Activated CD8-positive, alpha-beta T cell treated with anti-CD3 and anti-CD28 coated beads for 36 hours (primary cell): ENCODE measurements around the gene ARHGAP4. TPM values are rescaled to one million over a fixed set of nuclear protein-coding genes. Genes with fewer than 3 reads are reported as not detected.

Experiments used
- ATAC-seq: fragments of 200-7000 bp; cut with Tn5 transposase; one replicate; pipeline ENCODE4 v1.10.0; 2021; ENCODE audit warnings: mild to moderate bottlenecking, moderate library complexity
- CTCF ChIA-PET: fragments of 350-600 bp; sonication (Branson Sonifier 250); formaldehyde crosslinking; loops from one replicate; lab custom pipeline; 2021; ENCODE audit warnings: antibody characterized with exemption; lab: Charles Lee
- POLR2A ChIA-PET: fragments of 350-600 bp; sonication (Branson Sonifier 250); formaldehyde crosslinking; loops from one replicate; lab custom pipeline; 2021; ENCODE audit warnings: antibody characterized with exemption; lab: Charles Lee
- DNase-seq: peaks from one replicate; pipeline ENCODE4 v3.0.0-alpha.2; 2020
- H3K27ac Mint-ChIP-seq: one replicate; pipeline ENCODE4 v1.8.0; 2021; ENCODE audit warnings: mild to moderate bottlenecking, mixed read lengths
- H3K27me3 Mint-ChIP-seq: one replicate; pipeline ENCODE4 v1.8.0; 2021; ENCODE audit warnings: mixed read lengths
- H3K36me3 Mint-ChIP-seq: one replicate; pipeline ENCODE4 v1.8.0; 2021; ENCODE audit warnings: low read depth, mixed read lengths
- H3K4me1 Mint-ChIP-seq: one replicate; pipeline ENCODE4 v1.8.0; 2021; ENCODE audit warnings: low read depth, mixed read lengths
- H3K4me3 Mint-ChIP-seq: one replicate; pipeline ENCODE4 v1.8.0; 2021; ENCODE audit warnings: mild to moderate bottlenecking, moderate library complexity, mixed read lengths
- H3K9me3 Mint-ChIP-seq: one replicate; pipeline ENCODE4 v1.8.0; 2021; ENCODE audit warnings: mixed read lengths
- intact Hi-C: fragments of 100-400 bp; cut with micrococcal nuclease; formaldehyde crosslinking; loops from one replicate; pipeline ENCODE4 v1.10.0; 2022
- total RNA-seq, 2 experiments: library from RNA; stranded (reverse); gene quantifications; one replicate each; pipeline ENCODE4 v1.2.3, GENCODE V29; 2021
- TF ChIP-seq, protein P1 (sequence below): fragments of 200-600 bp; IDR thresholded peaks from one replicate; pipeline ENCODE4 v1.8.0; 2022; ENCODE audit warnings: antibody characterized with exemption, mild to moderate bottlenecking

The ARHGAP4 gene
- total RNA-seq, 2 experiments from 2014 or later: 128 to 130 TPM

DNA sequence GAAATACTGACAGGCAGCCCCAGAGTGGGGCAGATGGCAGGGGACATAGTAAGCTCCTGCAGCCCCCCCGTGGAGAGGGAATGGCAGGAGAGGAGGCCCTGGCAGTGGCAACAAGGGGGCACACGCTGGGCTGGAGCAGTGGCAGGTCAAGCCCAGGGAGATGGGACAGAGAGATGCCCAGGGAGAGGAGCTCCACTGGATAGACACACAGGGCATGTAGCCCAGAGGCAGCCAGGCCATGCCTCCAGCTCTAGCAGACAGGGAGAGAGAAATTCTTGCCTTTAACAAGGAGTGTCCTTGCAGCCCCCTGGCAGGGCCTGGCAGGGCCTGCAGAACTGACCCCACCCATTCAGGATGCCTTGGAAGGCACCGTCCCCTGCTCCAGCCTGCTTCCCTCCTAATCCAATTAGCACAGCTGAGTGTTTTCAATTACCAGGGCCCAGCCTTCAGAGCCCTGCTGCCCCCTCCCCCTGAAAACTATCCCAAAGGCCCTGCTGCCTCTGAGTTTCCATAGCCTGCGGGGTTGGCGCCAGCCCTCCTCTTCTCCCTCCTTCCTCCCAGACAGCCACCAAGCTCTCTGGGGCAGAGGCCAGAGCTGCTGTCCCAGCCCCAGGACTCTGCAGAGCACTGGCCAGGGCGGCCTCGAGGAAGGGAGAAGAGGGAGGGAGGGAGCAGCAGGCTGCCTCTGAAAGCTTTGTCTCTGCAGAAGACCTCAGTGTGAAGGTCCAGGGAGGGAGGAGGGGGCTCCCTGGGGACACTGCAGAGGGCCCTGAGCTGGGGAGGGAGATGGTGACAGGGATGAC is 52.6 kb downstream of the ARHGAP4 start:
- CTCF ChIA-PET: interaction anchor here (1.5 kb wide), 1 partner anchor 30 kb away, joined by 3 read pairs; no protein-coding TSS in a partner anchor
- POLR2A ChIA-PET: interaction anchor here (0.6 kb wide), 1 partner anchor 63 kb away, joined by 3 read pairs; no protein-coding TSS in a partner anchor
- Mint-ChIP-seq H3K9me3 (no peaks in the 10 kb centered on the region), H3K4me3 (no peak overlapping the region), H3K27ac (no peak overlapping the region), H3K36me3 (no peaks in the 10 kb centered on the region), H3K27me3 (peaks cover 13% of the 10 kb centered on the region), H3K4me1 (peaks cover 8% of the 10 kb centered on the region)
- ATAC-seq (no peak), DNase-seq (no peak)
- TF ChIP-seq, protein P1, sequence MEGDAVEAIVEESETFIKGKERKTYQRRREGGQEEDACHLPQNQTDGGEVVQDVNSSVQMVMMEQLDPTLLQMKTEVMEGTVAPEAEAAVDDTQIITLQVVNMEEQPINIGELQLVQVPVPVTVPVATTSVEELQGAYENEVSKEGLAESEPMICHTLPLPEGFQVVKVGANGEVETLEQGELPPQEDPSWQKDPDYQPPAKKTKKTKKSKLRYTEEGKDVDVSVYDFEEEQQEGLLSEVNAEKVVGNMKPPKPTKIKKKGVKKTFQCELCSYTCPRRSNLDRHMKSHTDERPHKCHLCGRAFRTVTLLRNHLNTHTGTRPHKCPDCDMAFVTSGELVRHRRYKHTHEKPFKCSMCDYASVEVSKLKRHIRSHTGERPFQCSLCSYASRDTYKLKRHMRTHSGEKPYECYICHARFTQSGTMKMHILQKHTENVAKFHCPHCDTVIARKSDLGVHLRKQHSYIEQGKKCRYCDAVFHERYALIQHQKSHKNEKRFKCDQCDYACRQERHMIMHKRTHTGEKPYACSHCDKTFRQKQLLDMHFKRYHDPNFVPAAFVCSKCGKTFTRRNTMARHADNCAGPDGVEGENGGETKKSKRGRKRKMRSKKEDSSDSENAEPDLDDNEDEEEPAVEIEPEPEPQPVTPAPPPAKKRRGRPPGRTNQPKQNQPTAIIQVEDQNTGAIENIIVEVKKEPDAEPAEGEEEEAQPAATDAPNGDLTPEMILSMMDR: no peak
- intact Hi-C loops: no loop called here

DNA sequence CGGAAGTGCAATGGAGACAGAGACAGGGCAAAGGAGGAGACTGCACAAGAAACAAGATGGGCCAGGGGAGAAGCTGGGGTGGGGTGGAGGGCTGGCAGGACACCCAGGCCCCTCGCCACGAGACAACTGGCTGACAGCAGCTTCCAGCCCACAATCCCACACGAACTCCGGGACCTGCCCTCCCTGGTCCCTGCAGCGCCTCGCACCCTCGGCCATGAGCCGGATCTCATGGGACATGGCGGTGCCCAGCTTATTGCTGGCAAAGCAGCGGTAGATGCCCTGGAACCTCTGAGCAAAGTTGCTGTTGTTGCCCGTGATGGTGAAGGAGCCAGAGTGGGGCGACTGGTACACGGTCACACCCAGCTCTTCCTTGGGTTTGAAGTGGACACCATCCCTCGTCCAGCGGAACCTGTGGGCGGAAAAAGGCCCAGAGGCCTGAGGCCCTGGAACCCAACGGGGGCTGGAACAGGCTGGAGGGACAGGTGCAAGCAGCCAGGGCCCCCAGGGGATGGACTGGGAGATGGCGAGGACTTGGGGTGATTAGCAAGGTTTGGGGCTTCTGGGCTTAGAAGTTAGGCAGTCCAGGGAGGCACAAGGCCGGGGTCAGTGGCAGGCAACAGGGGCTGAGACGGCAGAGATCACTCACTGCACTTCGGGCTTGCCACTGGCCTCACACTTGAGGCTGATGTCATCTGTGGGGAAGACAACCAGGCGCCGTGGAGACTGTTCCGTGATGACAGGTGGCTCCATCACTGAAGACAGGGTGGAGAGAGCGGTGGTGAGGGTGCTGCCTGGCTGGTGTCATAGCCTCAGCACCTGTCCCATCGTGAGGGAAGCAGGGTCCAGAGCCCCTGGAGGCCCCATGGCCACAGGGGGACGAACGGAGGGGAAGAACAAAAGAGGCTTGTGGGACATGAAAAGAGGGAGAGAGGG is 53.9 kb downstream of the ARHGAP4 start:
- H3K27me3 Mint-ChIP-seq: peaks cover 5% of the 10 kb centered on the region
- TF ChIP-seq, protein P1: no peak
- ATAC-seq (no peak), DNase-seq (no peak)
- ChIA-PET POLR2A (interaction anchor here (0.8 kb wide), 1 partner anchor 11 kb away, joined by 3 read pairs; no protein-coding TSS in a partner anchor), CTCF (interaction anchor here (1.5 kb wide), 1 partner anchor 29 kb away, joined by 3 read pairs; no protein-coding TSS in a partner anchor)
- H3K4me1 Mint-ChIP-seq: no peaks in the 10 kb centered on the region
- H3K36me3 Mint-ChIP-seq: no peaks in the 10 kb centered on the region
- H3K27ac Mint-ChIP-seq: no peak overlapping the region
- H3K4me3 Mint-ChIP-seq: no peak overlapping the region
- intact Hi-C loops: no loop called here
- H3K9me3 Mint-ChIP-seq: no peaks in the 10 kb centered on the region

DNA sequence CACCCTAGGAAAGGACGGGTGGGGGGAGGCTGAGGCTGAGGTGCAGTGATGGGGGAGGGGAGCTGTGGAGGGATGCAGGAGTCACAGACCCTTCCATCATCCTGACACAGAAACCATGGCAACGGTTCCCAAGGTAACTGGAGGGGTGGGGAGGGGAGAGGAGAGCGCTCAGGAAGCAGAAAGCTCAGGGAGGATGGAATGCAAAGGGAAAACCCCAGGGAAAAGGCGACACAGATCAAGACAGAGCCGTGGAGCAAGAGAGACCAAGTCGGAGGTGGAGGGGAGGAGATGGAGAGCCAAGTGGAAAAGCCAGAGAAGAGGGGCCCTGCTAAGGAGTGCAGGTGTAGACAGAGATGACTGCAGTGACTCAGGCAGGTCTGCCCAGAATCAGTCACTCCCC is 54.6 kb downstream of the ARHGAP4 start:
- Mint-ChIP-seq H3K27ac (no peak overlapping the region), H3K4me1 (no peaks in the 10 kb centered on the region), H3K9me3 (no peaks in the 10 kb centered on the region), H3K36me3 (no peaks in the 10 kb centered on the region), H3K27me3 (peaks cover 5% of the 10 kb centered on the region), H3K4me3 (no peak overlapping the region)
- intact Hi-C loops: no loop called here
- TF ChIP-seq, protein P1: no peak
- ATAC-seq (no peak), DNase-seq (no peak)
- CTCF ChIA-PET: no interaction called here
- POLR2A ChIA-PET: interaction anchor here (0.8 kb wide), 1 partner anchor 12 kb away, joined by 3 read pairs; no protein-coding TSS in a partner anchor

DNA sequence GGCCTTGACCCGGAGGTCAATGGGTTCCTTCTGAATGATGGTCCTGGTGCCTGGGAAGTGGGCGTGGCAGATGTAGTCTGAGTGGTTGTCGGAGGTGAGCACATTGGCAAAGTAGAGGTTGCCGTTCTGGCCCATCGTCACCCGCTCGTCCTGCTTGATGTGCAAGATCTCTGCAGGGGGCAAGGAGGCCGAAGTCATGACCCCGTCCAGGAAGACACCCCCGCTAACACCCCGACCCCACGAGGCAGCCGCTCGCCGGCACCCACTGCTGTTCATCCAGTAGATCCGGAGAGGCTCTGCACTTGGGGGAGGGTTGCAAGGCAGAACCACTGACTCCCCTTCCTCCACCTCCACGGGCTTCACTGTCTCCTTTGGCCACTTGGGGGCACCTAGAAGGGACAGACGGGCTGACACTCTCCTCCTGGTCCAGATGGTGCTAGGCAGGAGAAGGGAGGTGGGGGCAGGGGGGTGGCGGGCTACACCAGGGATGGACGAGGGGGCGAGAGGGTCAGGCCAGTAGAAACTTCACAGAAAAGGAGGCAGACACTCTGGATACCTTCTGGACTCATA is 55.2 kb downstream of the ARHGAP4 start:
- intact Hi-C loops: no loop called here
- CTCF ChIA-PET: no interaction called here
- DNase-seq (no peak), ATAC-seq (no peak)
- TF ChIP-seq, protein P1: no peak
- H3K27ac Mint-ChIP-seq: no peak overlapping the region
- no peaks in the 10 kb centered on the region for H3K27me3 Mint-ChIP-seq
- no peak overlapping the region for H3K4me3 Mint-ChIP-seq
- no peaks in the 10 kb centered on the region for H3K36me3 Mint-ChIP-seq
- POLR2A ChIA-PET: interaction anchor here (0.6 kb wide), 1 partner anchor 53 kb away, joined by 3 read pairs; no protein-coding TSS in a partner anchor
- H3K9me3 Mint-ChIP-seq: no peaks in the 10 kb centered on the region
- H3K4me1 Mint-ChIP-seq: no peaks in the 10 kb centered on the region
